Right cardiac atrium (tissue), 5 donors: Measurements from ENCODE around the gene PLXND1. TPM values are rescaled to one million over a fixed set of nuclear protein-coding genes. Genes with fewer than 3 reads are reported as not detected.
"Not testable (repeated sequence)": the region's sequence is repeated elsewhere in the genome, so short reads cannot be mapped to it uniquely, and the experiment has no call there.

ENCODE experiments used
- ATAC-seq, 2 donors: fragments of 200-7000 bp; cut with Tn5 transposase; one replicate each; pipeline versions ENCODE4 v1.8.0 to v1.9.1; 2020; ENCODE audit warnings: moderate library complexity in 2 of 2, mild to moderate bottlenecking in 1 of 2
- DNase-seq, 3 donors: peaks; one replicate each; pipeline ENCODE4 v3.0.0-alpha.2; 2020
- H3K27ac ChIP-seq: one replicate; pipeline ENCODE4 v1.5.1; 2013; ENCODE audit warnings: mild to moderate bottlenecking, low read length, control low read depth, moderate library complexity
- H3K27me3 ChIP-seq: one replicate; pipeline ENCODE4 v1.6.1; 2013; ENCODE audit not compliant: control insufficient read depth, insufficient read depth
- H3K4me1 ChIP-seq: one replicate; pipeline ENCODE4 v1.6.1; 2013; ENCODE audit warnings: low read length; ENCODE audit not compliant: control insufficient read depth, insufficient read depth
- H3K4me3 ChIP-seq: one replicate; pipeline ENCODE4 v1.5.1; 2013; ENCODE audit warnings: low read length, control low read depth
- H3K9me3 ChIP-seq: one replicate; pipeline ENCODE4 v1.6.1; 2013; ENCODE audit warnings: low read length; ENCODE audit not compliant: control insufficient read depth
- WGBS: extraction: QIAGEN DNeasy Blood & Tissue Kit; methylation state at CpG from one replicate; pipeline ENCODE4 v1.1.7; 2013; 5-methylcytosine and 5-hydroxymethylcytosine counted together
- intact Hi-C, 4 donors: fragments of 100-400 bp; cut with DNase I; formaldehyde crosslinking; loops; one replicate each; pipeline versions ENCODE4 v1.11.0 to v1.14.0; 2022 to 2023
- polyA plus RNA-seq: library from polyadenylated mRNA; stranded (reverse); fragments of 200-250 nt; gene quantifications from one replicate; pipeline ENCODE4 v1.2.3, GENCODE V29; 2013
- total RNA-seq, 4 donors: library from RNA; stranded (reverse); fragmentation: NEBNext Ultra II Directional; extraction: Animal tissue kit (Norgen Biotek cat#: 25700); gene quantifications; one replicate each; pipeline ENCODE4 v1.2.1, GENCODE V29; 2021
- donor health status: healthy with polysubstance abuse.
- donor health status: DM: no; HTN: yes; CAD: no.
- donor health status: DM: no; HTN: no; CAD: no.
- donor health status: DM: no; HTN: yes; CAD: no; lungs with severe emphysema.
- donor health status: DM: yes; HTN: yes; CAD: no.

PLXND1 gene
- total and polyA plus RNA-seq, 5 donors, result 75.4 to 102 (median 89.4) TPM

DNA sequence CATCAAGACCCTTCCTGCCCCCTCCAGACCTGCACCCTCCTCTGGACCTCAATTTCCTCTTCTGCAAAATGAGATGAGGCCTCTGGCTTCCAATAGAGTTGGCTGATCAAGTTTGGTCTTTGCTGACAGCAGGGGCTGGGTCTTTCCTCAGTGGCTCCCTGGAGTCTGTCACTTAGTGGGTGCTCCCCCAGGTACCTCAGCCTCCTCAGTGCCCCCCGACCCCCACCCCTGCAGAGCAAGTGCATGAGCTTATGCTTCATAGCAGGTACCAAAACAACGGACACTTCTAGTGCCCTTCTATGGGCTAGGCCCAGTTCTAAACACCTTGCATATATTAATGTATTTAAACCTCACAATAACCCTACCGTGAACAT, 6.9 kb upstream of the PLXND1 start:
- intact Hi-C loops, result no loop called here
- DNase-seq (no peak), ATAC-seq (no peak)
- Histone ChIP-seq H3K9me3 (no peaks in the 10 kb centered on the region), H3K27ac (no peak overlapping the region), H3K4me1 (peaks cover 20% of the 10 kb centered on the region), H3K4me3 (no peak overlapping the region), H3K27me3 (no peaks in the 10 kb centered on the region)
- WGBS, result 86% methylated on average over 3 of the region's 3 CpGs

DNA sequence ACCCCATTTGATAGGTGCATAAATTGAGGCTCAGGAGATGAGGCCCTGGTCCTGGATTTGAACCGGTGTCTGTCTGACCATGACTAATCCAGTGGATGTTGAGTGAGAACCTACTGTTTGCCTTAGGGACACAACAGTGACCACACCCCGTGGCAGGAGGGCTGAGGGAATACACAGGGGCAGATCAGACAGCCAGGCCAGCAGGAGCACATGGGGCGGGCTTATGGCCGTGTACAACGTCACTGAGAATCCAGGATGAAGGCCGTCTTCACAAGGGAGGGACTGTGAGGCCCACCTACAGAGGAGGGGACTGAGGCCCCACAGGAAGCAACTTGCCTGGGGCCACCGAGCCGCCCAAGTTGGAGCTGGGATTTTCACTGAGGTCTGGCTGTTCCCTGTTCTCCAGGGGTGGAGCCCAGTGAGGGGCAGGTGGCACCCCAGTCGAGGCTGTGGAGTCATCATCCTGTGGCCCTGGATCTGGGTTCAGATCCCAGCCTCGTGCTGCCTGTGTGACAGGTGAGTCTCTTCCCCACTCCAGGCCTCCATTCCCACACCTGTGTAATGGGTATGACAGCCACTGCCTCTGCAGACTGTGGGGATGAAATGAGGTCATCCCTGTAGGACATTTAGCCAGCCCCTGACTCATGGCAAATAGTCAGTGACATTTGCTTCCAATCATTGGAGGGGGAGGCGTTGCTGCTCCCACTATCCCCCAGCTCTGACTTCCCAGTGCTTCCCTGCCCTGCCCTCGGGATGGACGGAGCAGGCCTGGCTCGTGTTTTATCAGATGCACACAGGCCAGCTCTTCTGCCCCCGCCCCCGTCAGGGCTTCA, 6.3 kb upstream of the PLXND1 start:
- ATAC-seq (peak in 1 of 2 donors; percentile 22), DNase-seq (peak in 2 of 3 donors; percentile 49 to 73)
- 55% methylated on average over 16 of the region's 16 CpGs for WGBS
- Histone ChIP-seq H3K4me1 (peaks cover 23% of the 10 kb centered on the region), H3K27me3 (no peaks in the 10 kb centered on the region), H3K27ac (peak overlapping the region; percentile 14), H3K4me3 (no peak overlapping the region), H3K9me3 (no peaks in the 10 kb centered on the region)
- intact Hi-C loops, result no loop called here

DNA sequence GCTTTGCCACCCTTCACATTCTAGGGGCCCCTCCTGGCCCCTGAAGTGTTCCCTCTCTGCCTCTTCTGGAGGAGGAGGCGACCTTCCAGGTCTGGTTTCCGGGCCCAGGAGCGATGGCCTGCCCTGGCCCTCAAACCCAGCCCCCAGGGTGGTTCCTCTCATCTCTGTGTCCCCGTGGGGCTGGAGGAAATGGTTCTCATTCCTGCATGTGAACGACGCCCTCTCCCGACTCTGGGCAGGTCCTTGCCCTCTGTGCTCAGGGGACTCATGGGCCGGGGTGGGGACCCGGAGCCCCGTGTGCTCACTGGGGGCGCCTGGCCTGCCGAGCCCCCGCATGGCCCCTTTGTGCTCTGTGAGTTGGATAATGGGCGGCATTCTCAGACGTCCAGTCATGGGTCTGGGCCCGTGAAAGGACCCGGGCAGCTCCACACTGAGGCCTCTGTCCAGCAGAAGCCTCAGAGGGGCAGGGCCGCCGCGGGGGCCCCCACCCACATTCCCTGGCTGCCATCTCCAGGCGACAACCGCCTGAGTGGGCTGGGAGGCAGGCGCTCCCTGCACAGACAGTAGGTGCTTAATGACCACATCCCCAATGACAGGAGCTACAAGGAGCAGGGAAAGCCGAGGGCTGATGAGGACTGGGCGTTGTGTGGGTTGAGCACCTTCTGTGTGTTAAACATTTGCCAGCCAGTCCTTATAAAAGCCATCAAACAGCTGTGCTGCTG, 5.5 kb upstream of the PLXND1 start:
- Histone ChIP-seq H3K4me3 (no peak overlapping the region), H3K27me3 (no peaks in the 10 kb centered on the region), H3K27ac (peak overlapping the region; percentile 16), H3K9me3 (no peaks in the 10 kb centered on the region), H3K4me1 (peaks cover 23% of the 10 kb centered on the region)
- DNase-seq, result peak; percentile 77 to 86 (median 83)
- WGBS, result 27% methylated on average over 25 of the region's 25 CpGs
- peak; percentile 19 to 55 for ATAC-seq
- intact Hi-C loops, result no loop called here

DNA sequence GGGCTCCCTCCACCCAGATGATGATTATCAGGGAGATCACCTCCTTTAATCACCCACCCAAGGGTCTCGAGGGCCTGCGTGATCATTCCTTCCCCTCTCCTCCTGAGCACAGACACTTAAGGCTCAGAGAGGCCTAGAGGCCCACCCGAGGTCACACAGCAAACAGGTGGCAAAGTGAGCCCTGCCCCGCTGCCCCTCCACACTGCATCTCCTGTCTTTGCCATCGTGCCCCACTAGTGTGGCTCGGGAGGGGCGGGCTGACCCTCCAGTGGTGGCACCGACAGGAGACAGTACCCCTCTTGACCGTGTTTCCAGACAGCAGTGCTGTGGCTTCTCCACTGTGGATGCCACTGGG, 4.9 kb upstream of the PLXND1 start:
- H3K27me3 ChIP-seq, result no peaks in the 10 kb centered on the region
- ATAC-seq, result no peak
- intact Hi-C loops, result no loop called here
- WGBS, result 82% methylated on average over 9 of the region's 9 CpGs
- H3K9me3 ChIP-seq, result no peaks in the 10 kb centered on the region
- DNase-seq, result peak in 2 of 3 donors; percentile 48 to 61
- H3K4me1 ChIP-seq, result peaks cover 23% of the 10 kb centered on the region
- peak overlapping the region; percentile 16 for H3K27ac ChIP-seq
- H3K4me3 ChIP-seq, result no peak overlapping the region

DNA sequence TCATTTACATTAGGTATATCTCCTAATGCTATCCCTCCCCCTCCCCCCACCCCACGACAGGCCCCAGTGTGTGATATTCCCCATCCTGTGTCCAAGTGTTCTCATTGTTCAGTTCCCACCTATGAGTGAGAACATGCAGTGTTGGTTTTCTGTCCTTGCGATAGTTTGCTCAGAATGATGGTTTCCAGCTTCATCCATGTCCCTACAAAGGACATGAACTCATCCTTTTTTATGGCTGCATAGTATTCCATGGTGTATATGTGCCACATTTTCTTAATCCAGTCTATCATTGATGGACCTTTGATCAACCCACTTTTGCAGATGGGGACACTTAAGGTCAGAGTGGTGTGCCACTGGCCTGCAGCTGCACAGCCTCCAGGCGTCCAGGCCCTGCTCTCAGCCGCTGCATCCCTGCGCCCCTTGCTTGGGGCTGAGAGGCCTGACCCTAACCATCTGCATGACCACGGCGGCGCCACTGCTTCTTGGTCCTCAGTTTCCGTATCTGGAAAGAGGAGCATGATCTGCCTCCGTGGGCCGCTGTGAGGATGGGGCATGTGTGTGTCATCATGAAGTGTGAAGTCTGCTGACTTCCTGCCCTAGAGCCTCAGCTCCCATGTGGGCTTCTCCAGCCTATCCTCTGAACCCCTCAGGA, 4.4 kb upstream of the PLXND1 start:
- intact Hi-C loops, H3K4me3 ChIP-seq, H3K27me3 ChIP-seq, H3K27ac ChIP-seq, H3K9me3 ChIP-seq, ATAC-seq: not testable (repeated sequence)
- H3K4me1 ChIP-seq, result peaks cover 18% of the 10 kb centered on the region
- WGBS, result 94% methylated on average over 11 of the region's 11 CpGs
- peak in 2 of 3 donors; percentile 50 to 61 for DNase-seq

DNA sequence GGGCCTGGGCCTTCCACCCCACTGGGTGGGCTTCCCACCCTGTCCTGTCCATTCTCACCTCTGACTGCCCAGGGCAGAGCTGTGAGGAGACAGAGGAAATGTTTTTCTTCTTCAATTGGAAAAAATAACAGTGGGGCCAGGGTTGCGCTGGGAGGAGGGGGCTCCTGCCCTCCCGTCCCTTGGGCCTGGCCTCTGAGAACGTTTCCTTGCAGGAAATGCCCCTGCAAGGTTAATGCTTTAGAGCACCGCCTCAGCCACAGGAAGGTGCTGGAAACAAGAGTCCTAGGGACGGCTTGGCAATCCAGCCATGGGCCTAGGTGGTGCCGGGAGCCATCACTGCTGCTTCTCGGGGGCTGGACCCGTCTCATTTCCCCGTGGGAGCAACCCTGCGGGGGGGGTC, 3.8 kb upstream of the PLXND1 start:
- no peaks in the 10 kb centered on the region for H3K9me3 ChIP-seq
- intact Hi-C loops, result no loop called here
- no peaks in the 10 kb centered on the region for H3K27me3 ChIP-seq
- no peak overlapping the region for H3K4me3 ChIP-seq
- ATAC-seq (no peak), DNase-seq (peak in 2 of 3 donors; percentile 30 to 52)
- 48% methylated on average over 10 of the region's 10 CpGs for WGBS
- peak overlapping the region; percentile 29 for H3K27ac ChIP-seq
- peaks cover 18% of the 10 kb centered on the region for H3K4me1 ChIP-seq

DNA sequence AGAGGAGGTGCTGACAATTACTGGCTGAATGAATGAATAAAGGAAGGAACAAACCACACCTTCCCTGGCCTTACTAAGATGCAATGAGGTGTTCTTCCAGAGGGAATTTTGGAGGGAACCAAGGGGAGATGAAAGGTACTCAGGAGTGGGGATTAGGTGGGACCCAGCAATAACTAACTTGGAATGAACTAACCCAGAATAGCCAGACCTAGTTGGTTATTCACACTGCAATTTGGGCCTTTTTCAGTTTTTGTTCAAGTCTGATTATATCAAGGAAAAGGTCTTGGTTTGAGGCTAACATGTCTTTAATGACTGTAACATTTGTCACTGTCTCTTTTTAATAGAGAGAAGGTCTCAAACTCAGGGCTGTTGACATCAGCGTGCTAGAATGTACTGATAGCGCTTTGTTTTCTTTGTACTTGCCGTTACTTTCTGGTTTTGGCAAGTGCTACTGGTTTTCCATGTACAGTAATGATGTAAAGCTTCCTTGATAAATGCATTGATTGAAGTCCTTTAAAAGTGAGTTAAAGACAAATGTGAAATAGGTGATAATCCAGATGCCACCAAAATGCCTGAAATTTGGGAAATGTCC, 3.2 kb upstream of the PLXND1 start:
- peaks cover 14% of the 10 kb centered on the region for H3K4me1 ChIP-seq
- intact Hi-C loops, result loop anchor here in 2 of 4 donors (5.0 to 10.0 kb wide), 2 partner anchors 115 to 117 kb away; no protein-coding TSS in a partner anchor
- H3K27me3 ChIP-seq, result no peaks in the 10 kb centered on the region
- no peak overlapping the region for H3K4me3 ChIP-seq
- H3K27ac ChIP-seq, result peak overlapping the region; percentile 13
- no peak for DNase-seq
- H3K9me3 ChIP-seq, result no peaks in the 10 kb centered on the region
- no peak for ATAC-seq
- 22% methylated on average over 3 of the region's 3 CpGs for WGBS

DNA sequence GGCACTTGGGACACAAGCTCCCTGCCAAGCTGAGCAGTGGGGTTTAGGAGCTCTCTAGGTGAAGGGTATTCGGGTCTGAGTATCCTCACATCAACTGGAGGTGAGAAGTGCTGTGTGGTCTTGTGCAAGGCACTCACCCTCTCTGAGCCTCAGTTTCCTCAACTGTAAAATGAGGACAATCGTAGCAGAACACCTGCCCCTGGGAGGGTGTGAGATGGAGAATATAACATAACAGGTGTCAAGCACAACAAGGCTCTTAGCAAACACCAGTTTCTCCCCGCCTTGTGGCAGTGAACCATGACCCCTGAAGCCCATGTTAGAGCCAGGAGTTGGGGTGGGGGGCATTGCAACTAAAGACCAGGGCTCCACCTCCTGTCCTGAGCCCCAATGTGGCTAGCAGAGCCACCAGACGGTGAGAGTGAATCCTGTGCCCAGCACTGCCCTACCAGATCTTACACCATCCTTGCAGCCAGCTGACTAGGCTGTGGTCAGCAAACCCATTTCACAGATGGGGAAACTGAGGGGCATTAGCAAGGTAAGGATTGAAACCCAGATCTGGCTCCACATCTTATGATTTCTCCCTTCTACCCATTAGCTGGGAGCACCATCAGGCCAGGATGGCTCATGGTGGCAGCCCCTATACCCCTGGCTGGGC, 2.6 kb upstream of the PLXND1 start:
- Histone ChIP-seq H3K4me1 (peaks cover 11% of the 10 kb centered on the region), H3K4me3 (no peak overlapping the region), H3K27ac (peak overlapping the region; percentile 99), H3K9me3 (no peaks in the 10 kb centered on the region), H3K27me3 (no peaks in the 10 kb centered on the region)
- whole genome bisulfite sequencing, result 83% methylated on average over 4 of the region's 4 CpGs
- intact Hi-C loops, result loop anchor here in 2 of 4 donors (5.0 to 10.0 kb wide), 2 partner anchors 114 to 117 kb away; no protein-coding TSS in a partner anchor
- no peak for ATAC-seq
- peak in 2 of 3 donors; percentile 25 to 38 for DNase-seq

DNA sequence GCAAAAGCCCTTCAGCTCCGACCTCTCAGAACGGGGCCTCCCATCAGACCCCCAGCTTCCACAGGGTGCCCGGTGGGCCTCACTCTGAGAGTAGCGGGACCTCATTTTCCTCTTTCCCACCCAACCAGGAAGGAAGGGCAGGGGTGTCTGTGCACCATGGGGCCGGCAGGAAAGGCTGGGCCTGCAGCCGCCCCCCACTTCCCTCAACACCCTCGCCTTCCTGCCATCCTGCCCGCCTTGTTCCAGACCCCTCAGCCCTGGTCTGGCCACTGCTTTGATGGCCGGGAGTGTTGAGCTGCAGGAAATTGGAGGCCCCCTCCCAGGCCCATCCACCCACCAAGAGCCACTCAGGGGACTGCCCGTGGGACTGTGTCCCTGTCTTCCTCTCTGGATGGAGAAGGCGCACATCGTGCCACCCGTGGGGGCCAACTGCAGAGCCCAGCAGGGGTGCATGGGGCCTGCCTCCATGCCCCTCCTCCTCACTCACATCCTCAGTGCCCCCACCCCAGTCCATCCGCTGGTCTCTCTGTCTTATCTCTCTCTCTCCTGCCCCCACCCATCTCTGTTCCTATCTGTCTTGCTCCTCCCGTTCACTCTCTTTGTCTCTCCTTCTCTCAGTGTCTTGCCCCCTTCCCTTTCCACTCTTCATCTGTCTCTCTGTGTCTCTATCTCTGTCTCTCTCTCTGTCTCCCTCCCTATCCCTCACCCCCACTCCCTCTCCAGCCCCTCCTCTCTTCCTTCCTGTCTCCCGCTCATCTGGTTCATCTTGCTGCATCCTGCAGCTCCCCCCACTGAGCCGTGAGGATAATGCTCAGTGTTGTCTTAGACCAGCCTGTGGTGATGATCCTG, 1.8 kb upstream of the PLXND1 start:
- Histone ChIP-seq H3K9me3 (no peaks in the 10 kb centered on the region), H3K4me3 (no peak overlapping the region), H3K27me3 (no peaks in the 10 kb centered on the region), H3K27ac (peak overlapping the region; percentile 99), H3K4me1 (peaks cover 11% of the 10 kb centered on the region)
- WGBS, result 53% methylated on average over 17 of the region's 17 CpGs
- ATAC-seq (peak in 1 of 2 donors; percentile 3), DNase-seq (peak; percentile 23 to 70 (median 64))
- intact Hi-C loops, result loop anchor here in 2 of 4 donors (5.0 to 10.0 kb wide), 2 partner anchors 114 to 116 kb away; no protein-coding TSS in a partner anchor
